ENCODE data around the gene ARMC3. TPM values are rescaled to one million over a fixed set of nuclear protein-coding genes. Genes with fewer than 3 reads are reported as not detected.

The ARMC3 gene
- total RNA-seq, 4 donors from 2014 or later: not detected

- TF ChIP-seq CTCF (IDR thresholded peaks at IDR 0.05): no peak
- no peak for TF ChIP-seq POLR2A (IDR thresholded peaks at IDR 0.05)
- intact Hi-C loops (cut with DNase I; ENCODE audit: low total_unique reads): loop anchor here (10.0 kb wide), 1 partner anchor 977 kb away; no protein-coding TSS in a partner anchor
- DNase-seq (ENCODE audit: low spot score in 2 of 2): no peak
- no peak overlapping the region for H3K4me3 ChIP-seq (ENCODE audit: low read depth, poor library complexity, severe bottlenecking)
- 53 to 67% methylated on average over 5 of the region's 5 CpGs for WGBS, 2 donors
These were observed 64.2 kb downstream of the ARMC3 start for GRCh38 chr10:22992075-22992474.

GRCh38 chr10:22992621-22993020 lies 64.8 kb downstream of the ARMC3 start:
- 69 to 73% methylated on average over 8 of the region's 8 CpGs for WGBS, 2 donors
- no peak for DNase-seq (ENCODE audit: low spot score in 2 of 2)
- TF ChIP-seq POLR2A (IDR thresholded peaks at IDR 0.05) (no peak), CTCF (IDR thresholded peaks at IDR 0.05) (no peak)
- H3K4me3 ChIP-seq (ENCODE audit: low read depth, poor library complexity, severe bottlenecking): no peak overlapping the region
- intact Hi-C loops (cut with DNase I; ENCODE audit: low total_unique reads): loop anchor here (10.0 kb wide), 1 partner anchor 978 kb away; no protein-coding TSS in a partner anchor

GRCh38 chr10:22993314-22993713 lies 65.5 kb downstream of the ARMC3 start:
- intact Hi-C loops (cut with DNase I; ENCODE audit: low total_unique reads): loop anchor here (10.0 kb wide), 1 partner anchor 979 kb away; no protein-coding TSS in a partner anchor
- TF ChIP-seq CTCF (IDR thresholded peaks at IDR 0.05): no peak
- TF ChIP-seq POLR2A (IDR thresholded peaks at IDR 0.05): no peak

GRCh38 chr10:22997096-22997495 lies 69.2 kb downstream of the ARMC3 start:
- no peak overlapping the region for H3K4me3 ChIP-seq (ENCODE audit: low read depth, poor library complexity, severe bottlenecking)
- DNase-seq (ENCODE audit: low spot score in 2 of 2): no peak
- no peak for TF ChIP-seq POLR2A (IDR thresholded peaks at IDR 0.05)
- no peak for TF ChIP-seq CTCF (IDR thresholded peaks at IDR 0.05)
- WGBS, 2 donors: 8 to 20% methylated on average over 2 of the region's 2 CpGs
- intact Hi-C loops (cut with DNase I; ENCODE audit: low total_unique reads): loop anchor here (10.0 kb wide), 1 partner anchor 982 kb away; no protein-coding TSS in a partner anchor

More at GRCh38 chr10:22993314-22993713, 65.5 kb downstream of the ARMC3 start:
- H3K4me3 ChIP-seq (ENCODE audit: low read depth, poor library complexity, severe bottlenecking): no peak overlapping the region
- 61 to 69% methylated on average over 5 of the region's 5 CpGs for WGBS, 2 donors
- no peak for DNase-seq (ENCODE audit: low spot score in 2 of 2)

GRCh38 chr10:22998091-22998490 lies 70.2 kb downstream of the ARMC3 start:
- no peak for DNase-seq (ENCODE audit: low spot score in 2 of 2)
- 92 to 94% methylated on average over 12 of the region's 12 CpGs for WGBS, 2 donors
- TF ChIP-seq CTCF (IDR thresholded peaks at IDR 0.05) (no peak), POLR2A (IDR thresholded peaks at IDR 0.05) (no peak)
- H3K4me3 ChIP-seq (ENCODE audit: low read depth, poor library complexity, severe bottlenecking): no peak overlapping the region
- intact Hi-C loops (cut with DNase I; ENCODE audit: low total_unique reads): loop anchor here (10.0 kb wide), 1 partner anchor 983 kb away; no protein-coding TSS in a partner anchor

GRCh38 chr10:22999942-23000341 lies 72.1 kb downstream of the ARMC3 start:
- intact Hi-C loops (cut with DNase I; ENCODE audit: low total_unique reads): loop anchor here (10.0 kb wide), 1 partner anchor 985 kb away; no protein-coding TSS in a partner anchor
- H3K4me3 ChIP-seq (ENCODE audit: low read depth, poor library complexity, severe bottlenecking): no peak overlapping the region
- TF ChIP-seq POLR2A (IDR thresholded peaks at IDR 0.05) (no peak), CTCF (IDR thresholded peaks at IDR 0.05) (no peak)
- WGBS, 2 donors: 71 to 77% methylated on average over 2 of the region's 2 CpGs
- no peak for DNase-seq (ENCODE audit: low spot score in 2 of 2)

All from lower leg skin (tissue), 4 donors.